ENCODE results near the gene SLC8A1. TPM values are rescaled to one million over a fixed set of nuclear protein-coding genes. Genes with fewer than 3 reads are reported as not detected.

The SLC8A1 gene
- total RNA-seq, 1 experiment from 2014 or later, result 1.7 TPM

- H3K27ac Mint-ChIP-seq, result no peak overlapping the region
- H3K9me3 Mint-ChIP-seq, result no peaks in the 10 kb centered on the region; a peak in 1 of 5 replicates
- no CpG with 5 or more reads among the region's 6 CpGs for WGBS (ENCODE audit: extremely low coverage, insufficient read length, low lambda C conversion rate)
Observed at GRCh38 chr2:40177366-40177765, 274.5 kb downstream of the SLC8A1 start.

More at GRCh38 chr2:40177366-40177765, 274.5 kb downstream of the SLC8A1 start:
- H3K9ac ChIP-seq (ENCODE audit: extremely low read depth, insufficient read length, low read length), result no peak overlapping the region
- H4K20me1 ChIP-seq (ENCODE audit: control insufficient read depth, insufficient read depth, insufficient read length), result no peaks in the 10 kb centered on the region
- no peak overlapping the region for H3K56ac ChIP-seq (ENCODE audit: insufficient read length, low read depth, low read length)
- no peak for DNase-seq
- H3K4ac ChIP-seq (ENCODE audit: low read depth, low read length), result no peak overlapping the region
- H3K14ac ChIP-seq (ENCODE audit: insufficient read depth, low read length), result no peak overlapping the region
- H3K27me3 ChIP-seq (ENCODE audit: insufficient read depth, low read length), result no peaks in the 10 kb centered on the region
- H3K4me1 ChIP-seq (ENCODE audit: insufficient read depth, low read length), result no peaks in the 10 kb centered on the region
- no peak overlapping the region for H3K23ac ChIP-seq (ENCODE audit: insufficient read length, low read depth, low read length)
- H3K23me2 ChIP-seq (ENCODE audit: insufficient read length, low read depth, low read length, poor library complexity, severe bottlenecking), result no peaks in the 10 kb centered on the region
- no peak overlapping the region for H2AK5ac ChIP-seq (ENCODE audit: insufficient read length, low read length)
- no peak overlapping the region for H2AFZ ChIP-seq (ENCODE audit: low read length)
- H3K4me2 ChIP-seq (ENCODE audit: insufficient read depth, insufficient read length, low read length), result no peak overlapping the region
- no peak for TF ChIP-seq CTCF (conservative IDR thresholded peaks at IDR 0.05)
- no peak overlapping the region for H3K27ac ChIP-seq (ENCODE audit: insufficient read length, low read depth, low read length)
- no peak overlapping the region for H4K5ac ChIP-seq (ENCODE audit: insufficient read length, low read depth, low read length)
- no peak overlapping the region for H2BK120ac ChIP-seq (ENCODE audit: low read depth, low read length, poor library complexity, severe bottlenecking)
- no peak overlapping the region for H2BK12ac ChIP-seq (ENCODE audit: insufficient read length, low read depth, low read length)
- H2BK5ac ChIP-seq (ENCODE audit: insufficient read length, low read length), result no peak overlapping the region
- Mint-ChIP-seq H3K4me3 (no peak overlapping the region), H3K36me3 (ENCODE audit: insufficient read depth in 1 of 3, low read depth in 3 of 3) (no peaks in the 10 kb centered on the region), H3K4me1 (no peaks in the 10 kb centered on the region), H3K27me3 (ENCODE audit: low read depth) (no peaks in the 10 kb centered on the region)
- no peak overlapping the region for H3T11ph ChIP-seq (ENCODE audit: low read length)
- H3K79me1 ChIP-seq (ENCODE audit: insufficient read depth, low read depth, low read length, poor library complexity, severe bottlenecking), result no peaks in the 10 kb centered on the region
- H3K9me3 ChIP-seq (ENCODE audit: control insufficient read depth, low read depth, low read length), result no peaks in the 10 kb centered on the region
- no peak overlapping the region for H2BK20ac ChIP-seq (ENCODE audit: low read depth, low read length, poor library complexity, severe bottlenecking)
- no peak overlapping the region for H4K91ac ChIP-seq (ENCODE audit: insufficient read length, low read depth, low read length)
- H4K8ac ChIP-seq (replicated peaks; ENCODE audit: insufficient read length, low read depth, low read length), result no peak overlapping the region
- no peaks in the 10 kb centered on the region for H3K79me2 ChIP-seq (ENCODE audit: insufficient read depth, low read length)
- H3K18ac ChIP-seq (ENCODE audit: insufficient read length, low read depth, low read length), result no peak overlapping the region
- H2BK15ac ChIP-seq (ENCODE audit: low read depth, low read length), result no peak overlapping the region

Data from H9 (cell line).